Eye (tissue), 1 donor: ENCODE data around the gene PGS1.

Experiments used
- DNase-seq: peaks from one replicate; pipeline ENCODE4 v3.0.0-alpha.2; 2015

PGS1 gene

GRCh38 chr17:78428025-78428575, 49.7 kb downstream of the PGS1 start:
- no peak for DNase-seq

- no peak for DNase-seq
Measured at GRCh38 chr17:78428836-78429617, 50.6 kb downstream of the PGS1 start.

GRCh38 chr17:78429618-78429995, 51.2 kb downstream of the PGS1 start:
- no peak for DNase-seq

GRCh38 chr17:78430892-78431691, 52.6 kb downstream of the PGS1 start:
- no peak for DNase-seq

- no peak for DNase-seq
Measured at GRCh38 chr17:78431692-78431958, 53.2 kb downstream of the PGS1 start.

- DNase-seq: no peak
Measured at GRCh38 chr17:78432226-78433012, 54.0 kb downstream of the PGS1 start.

- DNase-seq: no peak
Measured at GRCh38 chr17:78433013-78433727, 54.7 kb downstream of the PGS1 start.

- DNase-seq: no peak
Measured at GRCh38 chr17:78433780-78434335, 55.4 kb downstream of the PGS1 start.

GRCh38 chr17:78434455-78435329, 56.2 kb downstream of the PGS1 start:
- DNase-seq: no peak

- no peak for DNase-seq
Measured at GRCh38 chr17:78435330-78436005, 57.0 kb downstream of the PGS1 start.

- no peak for DNase-seq
Measured at GRCh38 chr17:78437508-78438169, 59.2 kb downstream of the PGS1 start.

- DNase-seq: no peak
Measured at GRCh38 chr17:78438271-78438691, 59.8 kb downstream of the PGS1 start.

- no peak for DNase-seq
Measured at GRCh38 chr17:78438694-78439325, 60.4 kb downstream of the PGS1 start.

GRCh38 chr17:78441271-78441971, 63.0 kb downstream of the PGS1 start:
- DNase-seq: no peak

GRCh38 chr17:78442648-78443218, 64.3 kb downstream of the PGS1 start:
- DNase-seq: peak; percentile 36

GRCh38 chr17:78444392-78444791, 65.9 kb downstream of the PGS1 start:
- no peak for DNase-seq

- DNase-seq: no peak
Measured at GRCh38 chr17:78446833-78447232, 68.4 kb downstream of the PGS1 start.

GRCh38 chr17:78448356-78448993, 70.0 kb downstream of the PGS1 start:
- no peak for DNase-seq
